Sigmoid colon (tissue), 4 donors: ENCODE measurements around the gene CNOT3.

Source experiments
- CTCF ChIP-seq, 4 experiments: fragments of 450-650 bp in 3 of 4; fragments of 200-600 bp in 1 of 4; IDR thresholded peaks; one replicate each; pipeline ENCODE4 v1.5.1; 2016 to 2019; ENCODE audit warnings: antibody characterized with exemption in 4 of 4, mild to moderate bottlenecking in 3 of 4, moderate library complexity in 2 of 4
- POLR2A ChIP-seq, 2 donors: fragments of 450-650 bp; IDR thresholded peaks; one replicate each; pipeline ENCODE4 v1.6.1; 2016; ENCODE audit warnings: antibody characterized with exemption in 2 of 2, mild to moderate bottlenecking in 2 of 2, moderate library complexity in 2 of 2
- POLR2AphosphoS5 ChIP-seq, 4 donors: sonication (generic); formaldehyde crosslinking; IDR thresholded peaks; one replicate each; pipeline ENCODE4 v1.6.1; 2017; ENCODE audit warnings: antibody characterized with exemption in 4 of 4

- no peak for TF ChIP-seq CTCF (IDR thresholded peaks at IDR 0.05)
- no peak for TF ChIP-seq POLR2A (IDR thresholded peaks at IDR 0.05)
- TF ChIP-seq POLR2AphosphoS5 (IDR thresholded peaks at IDR 0.05): no peak
These were observed 36.6 kb downstream of the CNOT3 start for GRCh38 chr19:54173951-54174834.
